ENCODE data around the gene B3GLCT. TPM values are rescaled to one million over a fixed set of nuclear protein-coding genes. Genes with fewer than 3 reads are reported as not detected.

B3GLCT gene
- total and polyA plus RNA-seq, 10 of the 15 experiments (the other 5 are each of a cell fraction or from before 2014, with no cell fraction given) = 0.07 to 0.89 (median 0.25) TPM

DNA sequence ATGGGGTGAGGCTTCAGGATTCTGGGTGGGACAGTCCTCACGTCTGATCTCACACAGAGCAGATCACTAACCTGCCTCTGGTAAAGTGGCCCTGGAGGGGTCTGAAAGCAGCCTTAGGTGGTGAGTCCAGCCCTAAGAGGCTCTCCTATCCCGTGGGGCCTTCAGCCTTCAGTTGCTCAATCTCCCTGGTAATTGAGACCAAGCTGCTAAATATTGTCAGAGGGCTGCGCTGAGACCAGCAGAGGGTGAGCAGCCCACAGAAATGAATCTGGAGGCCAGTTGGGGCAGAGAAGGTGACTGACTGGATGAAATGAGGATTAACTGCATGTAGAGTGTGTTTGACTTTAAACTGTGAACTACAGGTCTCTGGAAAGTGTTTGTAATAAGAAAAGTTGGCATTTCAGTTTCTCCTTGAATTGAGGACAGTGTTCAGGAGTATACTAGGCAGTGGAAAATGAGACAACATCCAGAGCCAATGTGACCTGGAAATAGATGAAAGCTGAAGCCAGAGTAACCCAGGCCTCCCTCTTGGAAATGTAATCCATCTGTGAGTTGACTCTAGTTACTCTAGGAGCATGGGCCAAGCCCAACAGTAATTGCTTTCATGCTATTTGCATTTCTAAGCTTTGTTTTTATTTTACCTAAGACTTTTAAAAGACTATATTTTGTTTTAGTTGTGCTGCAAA is 23.8 kb upstream of the B3GLCT start:
- H3K4me2 ChIP-seq (ENCODE audit: control insufficient read depth, insufficient read depth) = no peak overlapping the region
- ChIA-PET CTCF (interaction anchor here (0.7 to 1.0 kb wide), 2 partner anchors 84 to 248 kb away, joined by 3 read pairs; no protein-coding TSS in a partner anchor), RAD21 (ENCODE audit: unreplicated experiment) (no interaction called here), SMC1A (ENCODE audit: uncharacterized antibody, unreplicated experiment) (no interaction called here), POLR2A (no interaction called here)
- no TSS peak for BruUV-seq (replicated peaks)
- H2AFZ ChIP-seq (ENCODE audit: control insufficient read depth, low read depth, low read length) = no peak overlapping the region
- intact Hi-C loops (cut with micrococcal nuclease; ENCODE audit: unreplicated experiment) = no loop called here
- no peak overlapping the region for H3K9ac ChIP-seq (ENCODE audit: control insufficient read depth, insufficient read depth, low read length)
- H3K27me3 ChIP-seq (replicated peaks in 1 of 2; ENCODE audit: control insufficient read depth in 2 of 2, insufficient read depth in 2 of 2, low read length in 1 of 2) = no peaks in the 10 kb centered on the region; a peak in 1 of 4 replicates
- 53% methylated on average over 3 of the region's 3 CpGs for WGBS (ENCODE audit: insufficient coverage, insufficient replicate concordance, low lambda C conversion rate, missing lambda C conversion rate)
- H3K4me1 ChIP-seq (ENCODE audit: control insufficient read depth, insufficient read depth, low read length) = no peaks in the 10 kb centered on the region
- H3K27ac ChIP-seq (ENCODE audit: control insufficient read depth, insufficient read depth) = no peak overlapping the region
- in situ Hi-C loops (cut with MboI) = no loop called here
- H4K20me1 ChIP-seq (ENCODE audit: control insufficient read depth, insufficient read depth) = no peaks in the 10 kb centered on the region
- ATAC-seq (no peak), FAIRE-seq (no peak), DNase-seq (ENCODE audit: low read depth, low spot score) (no peak)
- no peaks in the 10 kb centered on the region for H3K79me2 ChIP-seq (ENCODE audit: control insufficient read depth, insufficient read depth, low read length)
- H3K9me3 ChIP-seq (replicated peaks; ENCODE audit: control insufficient read depth, insufficient read depth, low read length) = no peaks in the 10 kb centered on the region
- H3K36me3 ChIP-seq (ENCODE audit: control insufficient read depth in 2 of 2, insufficient read depth in 2 of 2, low read length in 1 of 2) = no peaks in the 10 kb centered on the region
- no peak overlapping the region for H3K4me3 ChIP-seq
- no peak for TF ChIP-seq YY1 (IDR thresholded peaks at IDR 0.05; ENCODE audit: low read depth, low read length)
- TF ChIP-seq LARP7 (IDR thresholded peaks at IDR 0.05) = no peak
- TF ChIP-seq KAT2A (conservative IDR thresholded peaks at IDR 0.05; ENCODE audit: control insufficient read depth, low read depth, low read length) = no peak
- TF ChIP-seq BRCA1 (IDR thresholded peaks at IDR 0.05; ENCODE audit: low read depth, low read length) = no peak
- TF ChIP-seq, protein P1, sequence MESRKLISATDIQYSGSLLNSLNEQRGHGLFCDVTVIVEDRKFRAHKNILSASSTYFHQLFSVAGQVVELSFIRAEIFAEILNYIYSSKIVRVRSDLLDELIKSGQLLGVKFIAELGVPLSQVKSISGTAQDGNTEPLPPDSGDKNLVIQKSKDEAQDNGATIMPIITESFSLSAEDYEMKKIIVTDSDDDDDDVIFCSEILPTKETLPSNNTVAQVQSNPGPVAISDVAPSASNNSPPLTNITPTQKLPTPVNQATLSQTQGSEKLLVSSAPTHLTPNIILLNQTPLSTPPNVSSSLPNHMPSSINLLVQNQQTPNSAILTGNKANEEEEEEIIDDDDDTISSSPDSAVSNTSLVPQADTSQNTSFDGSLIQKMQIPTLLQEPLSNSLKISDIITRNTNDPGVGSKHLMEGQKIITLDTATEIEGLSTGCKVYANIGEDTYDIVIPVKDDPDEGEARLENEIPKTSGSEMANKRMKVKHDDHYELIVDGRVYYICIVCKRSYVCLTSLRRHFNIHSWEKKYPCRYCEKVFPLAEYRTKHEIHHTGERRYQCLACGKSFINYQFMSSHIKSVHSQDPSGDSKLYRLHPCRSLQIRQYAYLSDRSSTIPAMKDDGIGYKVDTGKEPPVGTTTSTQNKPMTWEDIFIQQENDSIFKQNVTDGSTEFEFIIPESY (IDR thresholded peaks at IDR 0.05) = no peak
- TF ChIP-seq, protein P2, sequence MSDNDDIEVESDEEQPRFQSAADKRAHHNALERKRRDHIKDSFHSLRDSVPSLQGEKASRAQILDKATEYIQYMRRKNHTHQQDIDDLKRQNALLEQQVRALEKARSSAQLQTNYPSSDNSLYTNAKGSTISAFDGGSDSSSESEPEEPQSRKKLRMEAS (IDR thresholded peaks at IDR 0.05; ENCODE audit: low read depth, low read length) = no peak
- no peak for TF ChIP-seq BMI1 (IDR thresholded peaks at IDR 0.05; ENCODE audit: borderline replicate concordance)
- TF ChIP-seq EED (IDR thresholded peaks at IDR 0.05; ENCODE audit: low read depth) = no peak
- TF ChIP-seq CBX5 (IDR thresholded peaks at IDR 0.05; ENCODE audit: low read depth) = no peak
- TF ChIP-seq PAX5 (IDR thresholded peaks at IDR 0.05; ENCODE audit: borderline replicate concordance, low read depth, low read length) = no peak
- TF ChIP-seq, protein P3, sequence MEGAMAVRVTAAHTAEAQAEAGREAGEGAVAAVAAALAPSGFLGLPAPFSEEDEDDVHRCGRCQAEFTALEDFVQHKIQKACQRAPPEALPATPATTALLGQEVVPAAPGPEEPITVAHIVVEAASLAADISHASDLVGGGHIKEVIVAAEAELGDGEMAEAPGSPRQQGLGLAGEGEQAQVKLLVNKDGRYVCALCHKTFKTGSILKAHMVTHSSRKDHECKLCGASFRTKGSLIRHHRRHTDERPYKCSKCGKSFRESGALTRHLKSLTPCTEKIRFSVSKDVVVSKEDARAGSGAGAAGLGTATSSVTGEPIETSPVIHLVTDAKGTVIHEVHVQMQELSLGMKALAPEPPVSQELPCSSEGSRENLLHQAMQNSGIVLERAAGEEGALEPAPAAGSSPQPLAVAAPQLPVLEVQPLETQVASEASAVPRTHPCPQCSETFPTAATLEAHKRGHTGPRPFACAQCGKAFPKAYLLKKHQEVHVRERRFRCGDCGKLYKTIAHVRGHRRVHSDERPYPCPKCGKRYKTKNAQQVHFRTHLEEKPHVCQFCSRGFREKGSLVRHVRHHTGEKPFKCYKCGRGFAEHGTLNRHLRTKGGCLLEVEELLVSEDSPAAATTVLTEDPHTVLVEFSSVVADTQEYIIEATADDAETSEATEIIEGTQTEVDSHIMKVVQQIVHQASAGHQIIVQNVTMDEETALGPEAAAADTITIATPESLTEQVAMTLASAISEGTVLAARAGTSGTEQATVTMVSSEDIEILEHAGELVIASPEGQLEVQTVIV (IDR thresholded peaks at IDR 0.05; ENCODE audit: borderline replicate concordance, partially characterized antibody) = no peak
- no peak for TF ChIP-seq SRF (IDR thresholded peaks at IDR 0.05; ENCODE audit: low read depth in 2 of 2, low read length in 2 of 2)
- TF ChIP-seq, protein P4, sequence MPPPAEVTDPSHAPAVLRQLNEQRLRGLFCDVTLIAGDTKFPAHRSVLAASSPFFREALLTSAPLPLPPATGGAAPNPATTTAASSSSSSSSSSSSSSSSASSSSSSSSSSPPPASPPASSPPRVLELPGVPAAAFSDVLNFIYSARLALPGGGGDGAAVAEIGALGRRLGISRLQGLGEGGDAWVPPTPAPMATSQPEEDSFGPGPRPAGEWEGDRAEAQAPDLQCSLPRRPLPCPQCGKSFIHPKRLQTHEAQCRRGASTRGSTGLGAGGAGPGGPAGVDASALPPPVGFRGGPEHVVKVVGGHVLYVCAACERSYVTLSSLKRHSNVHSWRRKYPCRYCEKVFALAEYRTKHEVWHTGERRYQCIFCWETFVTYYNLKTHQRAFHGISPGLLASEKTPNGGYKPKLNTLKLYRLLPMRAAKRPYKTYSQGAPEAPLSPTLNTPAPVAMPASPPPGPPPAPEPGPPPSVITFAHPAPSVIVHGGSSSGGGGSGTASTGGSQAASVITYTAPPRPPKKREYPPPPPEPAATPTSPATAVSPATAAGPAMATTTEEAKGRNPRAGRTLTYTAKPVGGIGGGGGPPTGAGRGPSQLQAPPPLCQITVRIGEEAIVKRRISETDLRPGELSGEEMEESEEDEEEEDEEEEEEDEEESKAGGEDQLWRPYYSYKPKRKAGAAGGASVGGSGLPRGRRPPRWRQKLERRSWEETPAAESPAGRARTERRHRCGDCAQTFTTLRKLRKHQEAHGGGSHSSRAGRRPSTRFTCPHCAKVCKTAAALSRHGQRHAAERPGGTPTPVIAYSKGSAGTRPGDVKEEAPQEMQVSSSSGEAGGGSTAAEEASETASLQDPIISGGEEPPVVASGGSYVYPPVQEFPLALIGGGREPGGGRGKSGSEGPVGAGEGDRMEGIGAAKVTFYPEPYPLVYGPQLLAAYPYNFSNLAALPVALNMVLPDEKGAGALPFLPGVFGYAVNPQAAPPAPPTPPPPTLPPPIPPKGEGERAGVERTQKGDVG (CRISPR knock-in tag; IDR thresholded peaks at IDR 0.05) = no peak
